ENCODE measurements around the gene SLC35A3. TPM values are rescaled to one million over a fixed set of nuclear protein-coding genes. Genes with fewer than 3 reads are reported as not detected.

SLC35A3 gene
- total and polyA plus RNA-seq, 7 donors: 20.2 to 40.6 (median 23.9) TPM

GRCh38 chr1:100080331-100080730, 110.5 kb downstream of the SLC35A3 start:
- no peaks in the 10 kb centered on the region for H3K27me3 ChIP-seq
- TF ChIP-seq POLR2AphosphoS5 (IDR thresholded peaks at IDR 0.05): no peak
- peaks cover 0 to 12% (median 0%) of the 10 kb centered on the region in 4 donors for H3K4me1 ChIP-seq
- H3K36me3 ChIP-seq: peaks cover 0 to 68% (median 10%) of the 10 kb centered on the region in 4 donors
- H3K4me3 ChIP-seq: no peak overlapping the region
- intact Hi-C loops (cut with DNase I): no loop called here
- no peaks in the 10 kb centered on the region for H3K9me3 ChIP-seq
- 49 to 83% methylated on average over 3 of the region's 3 CpGs for WGBS, 2 donors
- DNase-seq: no peak
- no peak overlapping the region for H3K27ac ChIP-seq

Small RNA genes within 50 kb of the gene (small RNA-seq; reads per million reads assigned to genes)
- gene RNU6-1318P (0 reads per million in 3 donors), gene RNU6-750P (0 reads per million in 3 donors)

Other genes starting within 250 kb of the SLC35A3 start
- 1 to 10 TPM; 1.6 to 5.6 (median 4.0) TPM for gene FRRS1, start 203.4 kb upstream of the SLC35A3 start, total RNA-seq
- 1 to 10 TPM; 1.6 to 3.6 (median 1.8) TPM for gene FRRS1, start 203.4 kb upstream of the SLC35A3 start, polyA plus RNA-seq
- 10 to 100 TPM; 28.3 to 34.3 (median 32.5) TPM for gene AGL, start 119.6 kb upstream of the SLC35A3 start, total RNA-seq
- 1 to 10 TPM; 5.4 to 8.4 (median 6.5) TPM for gene AGL, start 119.6 kb upstream of the SLC35A3 start, polyA plus RNA-seq
- 1 to 10 TPM; 2.7 to 7.1 (median 4.9) TPM for gene SASS6, start 162.9 kb downstream of the SLC35A3 start, total RNA-seq
- 1 to 10 TPM in 2 of 3 donors, under 1 TPM in 1; 0.92 to 2.6 (median 1.2) TPM for gene SASS6, start 162.9 kb downstream of the SLC35A3 start, polyA plus RNA-seq
- gene TRMT13, start 163.2 kb downstream of the SLC35A3 start, total RNA-seq: 10 to 100 TPM; 17.4 to 26.4 (median 24.8) TPM
- 1 to 10 TPM; 2.4 to 9.0 (median 3.2) TPM for gene TRMT13, start 163.2 kb downstream of the SLC35A3 start, polyA plus RNA-seq
- 1 to 10 TPM in 3 of 4 donors, under 1 TPM in 1; 0.95 to 4.2 (median 2.1) TPM for gene LRRC39, start 208.3 kb downstream of the SLC35A3 start, total RNA-seq
- under 1 TPM in 1 of 3 donors, not detected in 2; 0.52 TPM for gene LRRC39, start 208.3 kb downstream of the SLC35A3 start, polyA plus RNA-seq

Measured in sigmoid colon (tissue), 7 donors.